Measurements from ENCODE around the gene GAST. TPM values are rescaled to one million over a fixed set of nuclear protein-coding genes. Genes with fewer than 3 reads are reported as not detected.

The GAST gene
- total and polyA plus RNA-seq, 2 of the 13 experiments (the other 11 are each of a cell fraction or from before 2014, with no cell fraction given): 0.32 to 0.42 TPM

GRCh38 chr17:41666708-41667279 is 45.3 kb upstream of the GAST start (continued):
- peak; percentile 59; the same call in 1 of the 2 replicates for TF ChIP-seq REPIN1 (CRISPR knock-in tag; IDR thresholded peaks at IDR 0.05; ENCODE audit: borderline replicate concordance, low read depth)
- TF ChIP-seq KLF9 (CRISPR knock-in tag; IDR thresholded peaks at IDR 0.05; ENCODE audit: low read depth): no peak
- TF ChIP-seq SOX13 (IDR thresholded peaks at IDR 0.05): no peak
- TF ChIP-seq SOX13 (CRISPR knock-in tag; conservative IDR thresholded peaks at IDR 0.05 in 1 of 2, IDR thresholded peaks at IDR 0.05 in 1 of 2): no peak; a peak in 1 of 4 replicates
- TF ChIP-seq, protein P1, sequence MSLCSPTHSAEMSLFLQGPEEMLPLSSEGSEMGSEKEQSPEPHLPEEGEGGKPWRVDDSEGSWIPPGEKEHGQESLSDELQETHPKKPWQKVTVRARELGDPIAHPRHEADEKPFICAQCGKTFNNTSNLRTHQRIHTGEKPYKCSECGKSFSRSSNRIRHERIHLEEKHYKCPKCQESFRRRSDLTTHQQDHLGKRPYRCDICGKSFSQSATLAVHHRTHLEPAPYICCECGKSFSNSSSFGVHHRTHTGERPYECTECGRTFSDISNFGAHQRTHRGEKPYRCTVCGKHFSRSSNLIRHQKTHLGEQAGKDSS (CRISPR knock-in tag; IDR thresholded peaks at IDR 0.05; ENCODE audit: borderline replicate concordance, low read depth): peak; percentile 97
- TF ChIP-seq POLR2A (IDR thresholded peaks at IDR 0.05; ENCODE audit: insufficient read depth in 1 of 2, low read depth in 2 of 2, low read length in 2 of 2): no peak
- TF ChIP-seq TFE3 (CRISPR knock-in tag; IDR thresholded peaks at IDR 0.05): no peak
- no peak; the same call in 1 of the 2 replicates for TF ChIP-seq ZNF564 (CRISPR knock-in tag; IDR thresholded peaks at IDR 0.05)
- TF ChIP-seq BORCS8-MEF2B (CRISPR knock-in tag; IDR thresholded peaks at IDR 0.05): no peak; the same call in 1 of the 2 replicates
- TF ChIP-seq ZNF256 (CRISPR knock-in tag; conservative IDR thresholded peaks at IDR 0.05): no peak; the same call in 1 of the 2 replicates
- TF ChIP-seq SETDB1 (CRISPR knock-in tag; IDR thresholded peaks at IDR 0.05; ENCODE audit: borderline replicate concordance): no peak
- TF ChIP-seq ZNF331 (CRISPR knock-in tag; IDR thresholded peaks at IDR 0.05): peak; percentile 90
- TF ChIP-seq, protein P2, sequence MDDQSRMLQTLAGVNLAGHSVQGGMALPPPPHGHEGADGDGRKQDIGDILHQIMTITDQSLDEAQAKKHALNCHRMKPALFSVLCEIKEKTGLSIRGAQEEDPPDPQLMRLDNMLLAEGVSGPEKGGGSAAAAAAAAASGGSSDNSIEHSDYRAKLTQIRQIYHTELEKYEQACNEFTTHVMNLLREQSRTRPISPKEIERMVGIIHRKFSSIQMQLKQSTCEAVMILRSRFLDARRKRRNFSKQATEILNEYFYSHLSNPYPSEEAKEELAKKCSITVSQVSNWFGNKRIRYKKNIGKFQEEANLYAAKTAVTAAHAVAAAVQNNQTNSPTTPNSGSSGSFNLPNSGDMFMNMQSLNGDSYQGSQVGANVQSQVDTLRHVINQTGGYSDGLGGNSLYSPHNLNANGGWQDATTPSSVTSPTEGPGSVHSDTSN (CRISPR knock-in tag; IDR thresholded peaks at IDR 0.05; ENCODE audit: borderline replicate concordance): no peak
- TF ChIP-seq GABPA (IDR thresholded peaks at IDR 0.05; ENCODE audit: low read depth, low read length): no peak
- 0 out of 2 replicates have a peak, but pooled peaks have one; percentile 10 for TF ChIP-seq GABPA (CRISPR knock-in tag; IDR thresholded peaks at IDR 0.05; ENCODE audit: low read depth)
- no peak for TF ChIP-seq JARID2 (CRISPR knock-in tag; IDR thresholded peaks at IDR 0.05; ENCODE audit: insufficient replicate concordance)
- 0 out of 2 replicates have a peak, but pooled peaks have one; percentile 49 for TF ChIP-seq ZNF12 (CRISPR knock-in tag; IDR thresholded peaks at IDR 0.05)
- TF ChIP-seq PBX2 (CRISPR knock-in tag; IDR thresholded peaks at IDR 0.05): 0 out of 2 replicates have a peak, but pooled peaks have one; percentile 24
- no peak for TF ChIP-seq ZNF230 (CRISPR knock-in tag; IDR thresholded peaks at IDR 0.05)
- no peak for TF ChIP-seq RNF2 (conservative IDR thresholded peaks at IDR 0.05; ENCODE audit: low read depth)
- TF ChIP-seq ZNF775 (CRISPR knock-in tag; IDR thresholded peaks at IDR 0.05; ENCODE audit: borderline replicate concordance): no peak; the same call in 1 of the 2 replicates
- TF ChIP-seq NR2F6 (IDR thresholded peaks at IDR 0.05): no peak
- peak; percentile 59; the same call in 1 of the 2 replicates for TF ChIP-seq NR2F6 (CRISPR knock-in tag; IDR thresholded peaks at IDR 0.05)
- TF ChIP-seq SIX4 (CRISPR knock-in tag; IDR thresholded peaks at IDR 0.05): no peak
- no peak for TF ChIP-seq ZNF639 (CRISPR knock-in tag; conservative IDR thresholded peaks at IDR 0.05)
- TF ChIP-seq MED13 (CRISPR knock-in tag; IDR thresholded peaks at IDR 0.05): no peak
- no peak for TF ChIP-seq KMT2B (CRISPR knock-in tag; IDR thresholded peaks at IDR 0.05)
- TF ChIP-seq PRPF4 (IDR thresholded peaks at IDR 0.05; ENCODE audit: low read depth, low read length, poor library complexity, severe bottlenecking): no peak

Measured in HepG2 (cell line).